Heart left ventricle (tissue), 16 donors: ENCODE measurements around the gene MTOR. TPM values are rescaled to one million over a fixed set of nuclear protein-coding genes. Genes with fewer than 3 reads are reported as not detected.

Experiments used
- ATAC-seq, 4 donors: fragments of 200-7000 bp; cut with Tn5 transposase; one replicate each; pipeline ENCODE4 v1.9.1; 2020 to 2022; ENCODE audit warnings: moderate library complexity in 4 of 4, mild to moderate bottlenecking in 3 of 4, moderate number of reproducible peaks in 1 of 4
- DNase-seq, 5 donors: peaks; one replicate each; pipeline ENCODE4 v3.0.0-alpha.2; 2020
- H3K27ac ChIP-seq, 12 donors: fragments of 200-600 bp; sonication (generic) in 4 of 12; one replicate each; pipeline versions ENCODE4 v1.5.0 to v1.8.0; 2016 to 2022; ENCODE audit warnings: mild to moderate bottlenecking in 2 of 12
- H3K27me3 ChIP-seq, 9 donors: fragments of 200-600 bp; sonication (generic) in 2 of 9; one replicate each; pipeline versions ENCODE4 v1.5.1 to v1.8.0; 2016 to 2022; ENCODE audit warnings: mild to moderate bottlenecking in 3 of 9
- H3K36me3 ChIP-seq, 9 donors: fragments of 200-600 bp; sonication (generic) in 2 of 9; one replicate each; pipeline versions ENCODE4 v1.5.0 to v1.8.0; 2018 to 2022; ENCODE audit warnings: mild to moderate bottlenecking in 2 of 9
- H3K4me1 ChIP-seq, 12 donors: fragments of 200-600 bp; sonication (generic) in 4 of 12; one replicate each; pipeline versions ENCODE4 v1.5.0 to v1.8.0; 2016 to 2022; ENCODE audit warnings: mild to moderate bottlenecking in 3 of 12
- H3K4me3 ChIP-seq, 12 donors: fragments of 200-600 bp; sonication (generic) in 4 of 12; one replicate each; pipeline versions ENCODE4 v1.5.0 to v1.8.0; 2017 to 2022; ENCODE audit warnings: mild to moderate bottlenecking in 9 of 12, moderate library complexity in 4 of 12
- H3K9me3 ChIP-seq, 12 donors: fragments of 200-600 bp; sonication (generic) in 4 of 12; one replicate each; pipeline versions ENCODE4 v1.5.0 to v1.8.0; 2016 to 2022; ENCODE audit warnings: mild to moderate bottlenecking in 1 of 12
- POLR2A ChIP-seq, 2 donors: fragments of 450-650 bp; IDR thresholded peaks; one replicate each; pipeline ENCODE4 v1.6.1; 2017; ENCODE audit warnings: antibody characterized with exemption in 2 of 2, mild to moderate bottlenecking in 2 of 2, moderate library complexity in 2 of 2
- WGBS, 4 donors: extraction: QIAGEN DNeasy Blood & Tissue Kit in 2 of 4; methylation state at CpG; one replicate each; pipeline versions ENCODE4 v1.1.5 to v1.1.7; 2013 to 2018; 5-methylcytosine and 5-hydroxymethylcytosine counted together
- intact Hi-C, 10 donors: fragments of 100-400 bp; cut with DNase I; formaldehyde crosslinking; loops; one replicate each; pipeline versions ENCODE4 v1.11.1 to v1.14.2; 2022
- polyA plus RNA-seq, 2 donors: library from polyadenylated mRNA; stranded (reverse); fragments of 200-250 nt; gene quantifications; one replicate each; pipeline ENCODE4 v1.2.3, GENCODE V29; 2013
- total RNA-seq, 9 donors: library from RNA; depleted of rRNA in 2 of 9; stranded (reverse); fragments of >200 nt in 2 of 9; fragmentation: NEBNext Ultra II Directional in 3 of 9; extraction: Animal tissue kit (Norgen Biotek cat#: 25700) in 3 of 9; gene quantifications; one replicate each; pipeline versions ENCODE4 v1.1.0 to v1.2.4, GENCODE V29; 2016 to 2023
- TF ChIP-seq, protein P1 (sequence below), 12 donors: fragments of 200-600 bp; sonication (generic) in 4 of 12; IDR thresholded peaks; one replicate each; pipeline versions ENCODE4 v1.5.0 to v1.8.0; 2018 to 2022; ENCODE audit warnings: antibody characterized with exemption in 12 of 12, mild to moderate bottlenecking in 5 of 12
- donor health status: ischemic (EF 13 %, LVEDD 7.1; RV severe dilation, severe dysfunction).
- donor health status: healthy with polysubstance abuse.
- donor health status: DM: no; HTN: yes; CAD: no.
- donor health status: DM: no; HTN: no; CAD: no.
- donor health status: ischemic (EF 25% LVEDD 6.9; RV normal size, moderate dysfunction).
- donor health status: ischemic (EF 25% LVEDD 5.7; RV mildly dilated, moderate dysfunction).
- donor health status: healthy.
- donor health status: DM: yes; HTN: yes; CAD: no.
- donor health status: ischemic (EF 35%, LVEDD 5.7; RV mildly dilated, moderate dysfunction).
- donor health status: nonischemic (EF 11% LVEDD 7.7; RV severe dilation, severe dysfunction).
- donor health status: DM: yes; HTN: yes; CAD: no.
- donor health status: PGD.
- donor health status: ischemic (EF 29% LVEDD 5.4; RV normal size, mild dysfunction).
- donor health status: nonischemic (EF 23%, LVEDD 6.1; RV moderate dilation, normal function).

MTOR gene
- total and polyA plus RNA-seq, 11 donors = 17.4 to 43.6 (median 36.7) TPM

DNA sequence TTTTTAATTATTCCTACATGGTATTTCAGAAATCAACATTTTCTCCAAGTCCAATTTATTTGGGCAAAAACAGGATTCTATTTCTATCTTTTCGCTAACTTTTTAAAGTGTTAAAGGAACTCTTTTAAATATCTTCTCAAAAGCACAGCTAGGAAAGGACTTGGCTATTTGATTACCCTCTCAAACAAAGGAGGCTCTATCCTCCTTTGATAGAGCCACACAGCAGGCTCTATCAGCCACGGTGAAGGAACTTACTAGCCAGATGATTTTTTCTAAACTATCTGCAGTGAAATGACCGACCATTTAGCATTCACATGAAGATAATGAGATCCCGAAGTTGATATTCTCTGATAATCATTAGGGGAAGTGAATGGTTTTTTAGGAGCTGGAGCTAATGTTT, 64.1 kb downstream of the MTOR start:
- intact Hi-C loops = no loop called here
- WGBS, 4 donors = 82 to 87% (median 82%) methylated on average over 4 of the region's 4 CpGs
- no peaks in the 10 kb centered on the region for H3K9me3 ChIP-seq
- ATAC-seq (no peak), DNase-seq (no peak)
- no peak overlapping the region for H3K27ac ChIP-seq
- H3K36me3 ChIP-seq = peaks cover 0 to 100% (median 93%) of the 10 kb centered on the region in 9 donors
- no peaks in the 10 kb centered on the region for H3K27me3 ChIP-seq
- H3K4me3 ChIP-seq = no peak overlapping the region
- H3K4me1 ChIP-seq = no peaks in the 10 kb centered on the region
- no peak for TF ChIP-seq POLR2A (IDR thresholded peaks at IDR 0.05)
- TF ChIP-seq, protein P1, sequence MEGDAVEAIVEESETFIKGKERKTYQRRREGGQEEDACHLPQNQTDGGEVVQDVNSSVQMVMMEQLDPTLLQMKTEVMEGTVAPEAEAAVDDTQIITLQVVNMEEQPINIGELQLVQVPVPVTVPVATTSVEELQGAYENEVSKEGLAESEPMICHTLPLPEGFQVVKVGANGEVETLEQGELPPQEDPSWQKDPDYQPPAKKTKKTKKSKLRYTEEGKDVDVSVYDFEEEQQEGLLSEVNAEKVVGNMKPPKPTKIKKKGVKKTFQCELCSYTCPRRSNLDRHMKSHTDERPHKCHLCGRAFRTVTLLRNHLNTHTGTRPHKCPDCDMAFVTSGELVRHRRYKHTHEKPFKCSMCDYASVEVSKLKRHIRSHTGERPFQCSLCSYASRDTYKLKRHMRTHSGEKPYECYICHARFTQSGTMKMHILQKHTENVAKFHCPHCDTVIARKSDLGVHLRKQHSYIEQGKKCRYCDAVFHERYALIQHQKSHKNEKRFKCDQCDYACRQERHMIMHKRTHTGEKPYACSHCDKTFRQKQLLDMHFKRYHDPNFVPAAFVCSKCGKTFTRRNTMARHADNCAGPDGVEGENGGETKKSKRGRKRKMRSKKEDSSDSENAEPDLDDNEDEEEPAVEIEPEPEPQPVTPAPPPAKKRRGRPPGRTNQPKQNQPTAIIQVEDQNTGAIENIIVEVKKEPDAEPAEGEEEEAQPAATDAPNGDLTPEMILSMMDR (IDR thresholded peaks at IDR 0.05) = no peak

DNA sequence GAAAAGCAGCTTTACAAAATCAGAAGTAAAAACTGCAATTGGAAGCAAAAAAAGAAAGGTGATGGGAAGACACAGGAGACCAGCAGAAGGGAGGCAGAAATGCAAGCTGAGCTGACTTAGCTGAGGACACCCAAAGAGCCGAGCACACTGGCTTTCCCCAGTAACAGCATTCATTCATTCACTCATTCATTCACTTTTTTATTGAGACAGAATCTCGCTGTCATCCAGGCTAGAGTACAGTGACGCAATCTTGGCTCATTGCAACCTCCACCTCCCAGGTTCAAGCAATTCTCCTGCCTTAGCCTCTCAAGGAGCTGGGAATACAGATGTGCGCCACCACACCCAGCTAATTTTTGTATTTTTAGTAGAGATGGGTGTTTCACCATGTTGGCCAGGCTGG, 65.0 kb downstream of the MTOR start:
- DNase-seq = no peak
- ATAC-seq = no peak
- Histone ChIP-seq H3K27ac (no peak overlapping the region), H3K4me3 (no peak overlapping the region), H3K36me3 (peaks cover 0 to 99% (median 93%) of the 10 kb centered on the region in 9 donors), H3K9me3 (no peaks in the 10 kb centered on the region), H3K27me3 (no peaks in the 10 kb centered on the region), H3K4me1 (no peaks in the 10 kb centered on the region)
- intact Hi-C loops = no loop called here
- WGBS, 4 donors = 95 to 97% (median 96%) methylated on average over 4 of the region's 4 CpGs
- TF ChIP-seq, protein P1 (IDR thresholded peaks at IDR 0.05) = no peak
- no peak for TF ChIP-seq POLR2A (IDR thresholded peaks at IDR 0.05)

DNA sequence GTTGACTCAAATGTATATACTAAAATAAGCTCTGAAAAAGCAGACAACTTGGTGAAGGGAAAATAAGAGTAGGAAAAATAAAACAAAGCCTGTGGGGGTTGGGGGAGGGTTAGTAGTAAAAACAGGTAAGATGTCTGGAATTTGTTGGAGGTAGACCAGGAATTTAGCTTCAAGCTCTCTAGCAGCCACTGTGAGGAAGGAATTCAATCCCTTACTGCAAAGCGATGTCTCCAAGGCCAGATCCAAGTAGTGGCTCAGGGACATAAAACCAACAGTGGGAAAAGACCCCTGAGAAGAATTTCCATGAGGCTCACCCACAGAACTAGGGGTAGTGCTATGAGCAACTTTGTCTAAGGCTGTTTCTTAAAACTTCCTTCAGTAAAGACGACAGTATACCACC, 65.4 kb downstream of the MTOR start:
- H3K27me3 ChIP-seq = no peaks in the 10 kb centered on the region
- ATAC-seq (no peak), DNase-seq (no peak)
- H3K4me1 ChIP-seq = no peaks in the 10 kb centered on the region
- intact Hi-C loops = no loop called here
- peaks cover 0 to 99% (median 93%) of the 10 kb centered on the region in 9 donors for H3K36me3 ChIP-seq
- no peaks in the 10 kb centered on the region for H3K9me3 ChIP-seq
- 91 to 94% (median 92%) methylated on average over 2 of the region's 2 CpGs for WGBS, 4 donors
- no peak overlapping the region for H3K4me3 ChIP-seq
- H3K27ac ChIP-seq = no peak overlapping the region
- no peak for TF ChIP-seq POLR2A (IDR thresholded peaks at IDR 0.05)
- TF ChIP-seq, protein P1 (IDR thresholded peaks at IDR 0.05) = no peak

DNA sequence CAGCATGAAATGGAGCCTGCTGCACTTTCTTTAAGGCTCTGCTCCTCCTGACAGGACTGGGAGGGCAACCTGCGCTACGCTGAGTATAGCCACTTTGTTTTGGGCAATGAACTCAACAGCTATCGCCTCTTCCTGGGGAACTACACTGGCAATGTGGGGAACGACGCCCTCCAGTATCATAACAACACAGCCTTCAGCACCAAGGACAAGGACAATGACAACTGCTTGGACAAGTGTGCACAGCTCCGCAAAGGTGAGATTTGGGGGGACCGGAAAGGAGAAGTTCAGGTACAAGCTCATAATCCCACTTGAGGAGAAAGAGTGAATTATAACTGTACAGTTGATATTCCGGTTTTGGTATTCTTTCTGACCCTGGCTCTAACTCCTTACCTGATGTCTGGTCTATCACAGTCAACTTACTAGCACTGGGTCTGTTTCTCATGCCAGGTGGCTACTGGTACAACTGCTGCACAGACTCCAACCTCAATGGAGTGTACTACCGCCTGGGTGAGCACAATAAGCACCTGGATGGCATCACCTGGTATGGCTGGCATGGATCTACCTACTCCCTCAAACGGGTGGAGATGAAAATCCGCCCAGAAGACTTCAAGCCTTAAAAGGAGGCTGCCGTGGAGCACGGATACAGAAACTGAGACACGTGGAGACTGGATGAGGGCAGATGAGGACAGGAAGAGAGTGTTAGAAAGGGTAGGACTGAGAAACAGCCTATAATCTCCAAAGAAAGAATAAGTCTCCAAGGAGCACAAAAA, 67.8 kb downstream of the MTOR start:
- H3K36me3 ChIP-seq = peaks cover 0 to 100% (median 91%) of the 10 kb centered on the region in 9 donors

More for the DNA sequence above, 67.8 kb downstream of the MTOR start:
- Histone ChIP-seq H3K9me3 (no peaks in the 10 kb centered on the region), H3K4me3 (no peak overlapping the region), H3K27ac (no peak overlapping the region), H3K27me3 (no peaks in the 10 kb centered on the region), H3K4me1 (peaks cover 0 to 2% (median 0%) of the 10 kb centered on the region in 12 donors)
- no peak for DNase-seq
- ATAC-seq = no peak
- TF ChIP-seq POLR2A (IDR thresholded peaks at IDR 0.05) = no peak
- TF ChIP-seq, protein P1 (IDR thresholded peaks at IDR 0.05) = no peak
- intact Hi-C loops = no loop called here
- 91 to 94% (median 94%) methylated on average over 14 of the region's 14 CpGs for WGBS, 4 donors
